ENCODE measurements around the gene NOL9. TPM values are rescaled to one million over a fixed set of nuclear protein-coding genes. Genes with fewer than 3 reads are reported as not detected.

NOL9 gene
- total RNA-seq, 2 experiments from 2014 or later = 52.3 to 54.1 TPM

- ATAC-seq (ENCODE audit: poor library complexity) = no peak
- ChIA-PET CTCF (interaction anchor here (0.6 to 1.4 kb wide), 5 partner anchors 10 to 81 kb away, joined by 3 read pairs; no protein-coding TSS in a partner anchor), POLR2A (interaction anchor here (0.6 to 3.5 kb wide), 3 partner anchors 13 to 69 kb away, joined by 3 to 9 read pairs (median 3); partner anchors contain the start of genes NOL9 and TAS1R1)
- peak in 1 of 14 experiments; percentile 48 for DNase-seq
- intact Hi-C loops (cut with DNase I, micrococcal nuclease) = loop anchor here (1.0 to 2.0 kb wide), 3 partner anchors 69 to 161 kb away; partner anchors contain the start of genes NOL9 (in 2 of the 2) and TAS1R1 (in 1 of the 2)
- peaks cover 0 to 9% of the 10 kb centered on the region in 2 experiments for H3K9me3 ChIP-seq (ENCODE audit: control insufficient read depth in 1 of 2, insufficient read depth in 1 of 2, low read length in 2 of 2)
- no peak overlapping the region for H3K4me3 Mint-ChIP-seq
- H3K36me3 ChIP-seq (ENCODE audit: insufficient read depth, low read length) = no peaks in the 10 kb centered on the region
- peaks cover 33% of the 10 kb centered on the region for H3K4me1 ChIP-seq (ENCODE audit: insufficient read depth, low read length)
- no peak overlapping the region for H3K4me3 ChIP-seq (ENCODE audit: low read length)
- H3K27ac ChIP-seq (ENCODE audit: low read depth in 1 of 2, low read length in 2 of 2) = no peak overlapping the region
- no peak for TF ChIP-seq CTCF (IDR thresholded peaks at IDR 0.05)
- peaks cover 19 to 21% of the 10 kb centered on the region in 2 experiments for H3K27me3 ChIP-seq (ENCODE audit: control insufficient read depth in 1 of 2, insufficient read depth in 2 of 2, low read length in 2 of 2)
- no peaks in the 10 kb centered on the region for H3K9me3 Mint-ChIP-seq
- no peaks in the 10 kb centered on the region for H3K36me3 Mint-ChIP-seq (ENCODE audit: low read depth)
- H3K27me3 Mint-ChIP-seq = peaks cover 39% of the 10 kb centered on the region
- peaks cover 7% of the 10 kb centered on the region for H3K4me1 Mint-ChIP-seq (ENCODE audit: low read depth)
- H3K27ac Mint-ChIP-seq = no peak overlapping the region
These were observed 68.9 kb downstream of the NOL9 start for GRCh38 chr1:6485168-6486101.

- no peak for ATAC-seq (ENCODE audit: poor library complexity)
- intact Hi-C loops (cut with DNase I, micrococcal nuclease) = no loop called here
- H3K27ac ChIP-seq (ENCODE audit: low read depth in 1 of 2, low read length in 2 of 2) = no peak overlapping the region
- H3K27me3 Mint-ChIP-seq = peaks cover 39% of the 10 kb centered on the region
- no peak for TF ChIP-seq CTCF (IDR thresholded peaks at IDR 0.05)
- H3K9me3 Mint-ChIP-seq = no peaks in the 10 kb centered on the region
- no peaks in the 10 kb centered on the region for H3K36me3 Mint-ChIP-seq (ENCODE audit: low read depth)
- H3K9me3 ChIP-seq (ENCODE audit: control insufficient read depth in 1 of 2, insufficient read depth in 1 of 2, low read length in 2 of 2) = peaks cover 0 to 9% of the 10 kb centered on the region in 2 experiments
- H3K27ac Mint-ChIP-seq = no peak overlapping the region
- H3K36me3 ChIP-seq (ENCODE audit: insufficient read depth, low read length) = no peaks in the 10 kb centered on the region
- ChIA-PET POLR2A (no interaction called here), CTCF (no interaction called here)
- no peak overlapping the region for H3K4me3 ChIP-seq (ENCODE audit: low read length)
- peaks cover 26% of the 10 kb centered on the region for H3K4me1 ChIP-seq (ENCODE audit: insufficient read depth, low read length)
- H3K4me1 Mint-ChIP-seq (ENCODE audit: low read depth) = peaks cover 7% of the 10 kb centered on the region
- no peak for DNase-seq
- H3K4me3 Mint-ChIP-seq = peak overlapping the region; percentile 15
- H3K27me3 ChIP-seq (ENCODE audit: control insufficient read depth in 1 of 2, insufficient read depth in 2 of 2, low read length in 2 of 2) = peaks cover 19 to 21% of the 10 kb centered on the region in 2 experiments
These were observed 69.5 kb downstream of the NOL9 start for GRCh38 chr1:6484826-6485167.

- no peaks in the 10 kb centered on the region for H3K36me3 ChIP-seq (ENCODE audit: insufficient read depth, low read length)
- H3K27me3 Mint-ChIP-seq = peaks cover 39% of the 10 kb centered on the region
- no peak for ATAC-seq (ENCODE audit: poor library complexity)
- no peak overlapping the region for H3K4me3 Mint-ChIP-seq
- intact Hi-C loops (cut with DNase I, micrococcal nuclease) = no loop called here
- no peak for DNase-seq
- POLR2A ChIA-PET = no interaction called here
- peaks cover 7% of the 10 kb centered on the region for H3K4me1 Mint-ChIP-seq (ENCODE audit: low read depth)
- no peak overlapping the region for H3K4me3 ChIP-seq (ENCODE audit: low read length)
- TF ChIP-seq CTCF (IDR thresholded peaks at IDR 0.05) = no peak
- no peak overlapping the region for H3K27ac ChIP-seq (ENCODE audit: low read depth in 1 of 2, low read length in 2 of 2)
- no peak overlapping the region for H3K27ac Mint-ChIP-seq
- peaks cover 0 to 9% of the 10 kb centered on the region in 2 experiments for H3K9me3 ChIP-seq (ENCODE audit: control insufficient read depth in 1 of 2, insufficient read depth in 1 of 2, low read length in 2 of 2)
- H3K9me3 Mint-ChIP-seq = no peaks in the 10 kb centered on the region
- H3K27me3 ChIP-seq (ENCODE audit: control insufficient read depth in 1 of 2, insufficient read depth in 2 of 2, low read length in 2 of 2) = peaks cover 19 to 21% of the 10 kb centered on the region in 2 experiments
- no peaks in the 10 kb centered on the region for H3K36me3 Mint-ChIP-seq (ENCODE audit: low read depth)
- CTCF ChIA-PET = no interaction called here
- peaks cover 22% of the 10 kb centered on the region for H3K4me1 ChIP-seq (ENCODE audit: insufficient read depth, low read length)
These were observed 70.6 kb downstream of the NOL9 start for GRCh38 chr1:6483761-6484117.
